OCI-LY7 (cell line): ENCODE measurements around the gene APIP. TPM values are rescaled to one million over a fixed set of nuclear protein-coding genes. Genes with fewer than 3 reads are reported as not detected.

Experiments
- BruUV-seq: library from RNA; stranded (reverse); fragments of 400-500 nt; replicated peaks from 2 replicates; lab custom pipeline; 2021; lab: Mats Ljungman, UMichigan
- CTCF ChIA-PET: fragments of 300-600 bp; sonication (Branson Sonifier 250); formaldehyde crosslinking; loops from one replicate; lab custom pipeline; 2022; ENCODE audit warnings: antibody characterized with exemption; ENCODE audit not compliant: unreplicated experiment; lab: Charles Lee
- POLR2A ChIA-PET: fragments of 300-600 bp; sonication (Branson Sonifier 250); formaldehyde crosslinking; loops from one replicate; lab custom pipeline; 2022; ENCODE audit warnings: antibody characterized with exemption; lab: Charles Lee
- DNase-seq: peaks from one replicate; pipeline ENCODE4 v3.0.0-alpha.2; 2015; ENCODE audit warnings: low spot score
- H2AFZ ChIP-seq: fragments of 200-600 bp; sonication (generic), shearing (Covaris generic); 2 replicates; pipeline ENCODE4 v1.6.1; 2014; ENCODE audit warnings: mild to moderate bottlenecking, antibody characterized with exemption, low read length, moderate library complexity
- H3K27ac ChIP-seq: fragments of 200-600 bp; sonication (generic); 2 replicates; pipeline ENCODE4 v1.5.1; 2014; ENCODE audit warnings: mixed run types, low read depth, mild to moderate bottlenecking, moderate library complexity, low read length, inconsistent platforms; ENCODE audit not compliant: poor library complexity, severe bottlenecking
- H3K36me3 ChIP-seq: fragments of 200-600 bp; sonication (generic); 2 replicates; pipeline ENCODE4 v1.6.1; 2014; ENCODE audit warnings: mild to moderate bottlenecking, antibody characterized with exemption, low read length, moderate library complexity, mixed read lengths; ENCODE audit not compliant: insufficient read depth
- H3K4me1 ChIP-seq: fragments of 200-600 bp; sonication (generic); 2 replicates; pipeline ENCODE4 v1.5.1; 2014; ENCODE audit warnings: mild to moderate bottlenecking, low read length; ENCODE audit not compliant: insufficient read depth, poor library complexity, severe bottlenecking
- H3K4me2 ChIP-seq: fragments of 200-600 bp; sonication (generic); 2 replicates; pipeline ENCODE4 v1.6.1; 2014; ENCODE audit warnings: mild to moderate bottlenecking, low read length
- H3K4me3 ChIP-seq: fragments of 200-600 bp; sonication (generic); 2 replicates; pipeline ENCODE4 v1.5.1; 2014; ENCODE audit warnings: mild to moderate bottlenecking, low read depth, low read length; ENCODE audit not compliant: poor library complexity, severe bottlenecking
- H3K79me2 ChIP-seq: fragments of 200-600 bp; sonication (generic); 2 replicates; pipeline ENCODE4 v1.6.1; 2016; ENCODE audit warnings: low read depth, mild to moderate bottlenecking, low read length, moderate library complexity, mixed read lengths; ENCODE audit not compliant: insufficient read depth
- H3K9me2 ChIP-seq: fragments of 200-600 bp; sonication (generic); 2 replicates; pipeline ENCODE4 v1.6.1; 2016; ENCODE audit warnings: mild to moderate bottlenecking, low read length, mixed read lengths; ENCODE audit not compliant: insufficient read depth
- H3K9me3 ChIP-seq: fragments of 200-600 bp; sonication (generic); 2 replicates; pipeline ENCODE4 v1.6.1; 2014; ENCODE audit warnings: mild to moderate bottlenecking, mixed run types, low read length, mixed read lengths
- H4K20me1 ChIP-seq: fragments of 200-600 bp; sonication (generic); 2 replicates; pipeline ENCODE4 v1.6.1; 2014; ENCODE audit warnings: mild to moderate bottlenecking, antibody characterized with exemption, low read length, moderate library complexity, mixed read lengths; ENCODE audit not compliant: insufficient read depth
- EZH2phosphoT487 ChIP-seq: fragments of 200-600 bp; sonication (generic); IDR thresholded peaks from 2 replicates; pipeline ENCODE4 v1.6.1; 2018; ENCODE audit warnings: low read depth, borderline replicate concordance, mild to moderate bottlenecking, mixed run types, antibody characterized with exemption, low read length, moderate library complexity, mixed read lengths
- intact Hi-C: fragments of 100-400 bp; cut with micrococcal nuclease; formaldehyde crosslinking; loops from one replicate; pipeline ENCODE4 v1.10.0; 2022; ENCODE audit not compliant: unreplicated experiment
- total RNA-seq, 2 experiments: library from RNA; depleted of rRNA in 1 of 2; stranded (reverse); fragments of >200 nt in 1 of 2; shearing (Covaris generic) in 1 of 2; gene quantifications; 2 replicates each; pipeline ENCODE4 v1.2.3, GENCODE V29; 2014 to 2022
- TF ChIP-seq, protein P1 (sequence below): fragments of 200-600 bp; sonication (generic); conservative IDR thresholded peaks from 2 replicates; pipeline ENCODE4 v1.5.1; 2014; ENCODE audit warnings: mild to moderate bottlenecking, antibody characterized with exemption, low read length, moderate library complexity, mixed read lengths

Gene APIP
- total RNA-seq, 2 experiments from 2014 or later = 40.7 to 66.2 TPM

DNA sequence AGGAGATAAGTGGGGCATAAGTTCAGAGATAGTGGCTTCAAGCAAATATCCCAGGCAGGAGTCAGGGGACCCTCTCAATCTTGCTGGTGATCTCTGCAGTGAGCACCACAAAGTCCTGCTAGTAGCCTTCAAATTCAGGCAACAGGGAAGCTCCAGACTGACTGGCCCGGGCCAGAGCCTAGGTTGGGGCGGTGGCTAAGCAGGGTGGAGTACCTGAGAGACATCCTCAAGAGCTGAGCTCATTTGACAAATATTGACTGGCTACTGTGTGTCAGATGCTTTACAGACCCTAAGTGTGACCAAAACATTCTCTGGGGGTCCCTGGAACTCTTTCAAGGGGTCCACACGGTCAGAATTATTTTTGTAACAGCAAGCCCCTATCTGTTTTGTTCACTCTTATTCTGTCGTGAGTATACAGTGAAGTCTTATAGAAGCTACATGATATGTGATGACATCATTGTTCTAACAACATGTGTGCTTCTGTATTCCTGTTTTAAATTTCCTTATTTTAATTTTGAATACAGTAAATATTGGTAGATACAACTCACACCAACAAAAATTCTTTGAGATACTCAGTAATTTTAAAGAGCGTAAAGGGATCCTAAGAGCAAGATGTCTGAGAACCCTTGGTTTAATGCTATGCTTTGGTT lies 71.6 kb downstream of the APIP start:
- ChIA-PET CTCF (interaction anchor here (1.3 kb wide), 1 partner anchor 259 kb away, joined by 3 read pairs; no protein-coding TSS in a partner anchor), POLR2A (no interaction called here)
- Histone ChIP-seq H3K9me2 (no peaks in the 10 kb centered on the region), H3K79me2 (no peaks in the 10 kb centered on the region), H3K4me2 (no peak overlapping the region), H4K20me1 (no peaks in the 10 kb centered on the region), H3K9me3 (no peaks in the 10 kb centered on the region), H3K36me3 (no peaks in the 10 kb centered on the region), H2AFZ (no peak overlapping the region), H3K27ac (no peak overlapping the region), H3K4me3 (no peak overlapping the region), H3K4me1 (no peaks in the 10 kb centered on the region)
- DNase-seq = no peak
- TF ChIP-seq, protein P1, sequence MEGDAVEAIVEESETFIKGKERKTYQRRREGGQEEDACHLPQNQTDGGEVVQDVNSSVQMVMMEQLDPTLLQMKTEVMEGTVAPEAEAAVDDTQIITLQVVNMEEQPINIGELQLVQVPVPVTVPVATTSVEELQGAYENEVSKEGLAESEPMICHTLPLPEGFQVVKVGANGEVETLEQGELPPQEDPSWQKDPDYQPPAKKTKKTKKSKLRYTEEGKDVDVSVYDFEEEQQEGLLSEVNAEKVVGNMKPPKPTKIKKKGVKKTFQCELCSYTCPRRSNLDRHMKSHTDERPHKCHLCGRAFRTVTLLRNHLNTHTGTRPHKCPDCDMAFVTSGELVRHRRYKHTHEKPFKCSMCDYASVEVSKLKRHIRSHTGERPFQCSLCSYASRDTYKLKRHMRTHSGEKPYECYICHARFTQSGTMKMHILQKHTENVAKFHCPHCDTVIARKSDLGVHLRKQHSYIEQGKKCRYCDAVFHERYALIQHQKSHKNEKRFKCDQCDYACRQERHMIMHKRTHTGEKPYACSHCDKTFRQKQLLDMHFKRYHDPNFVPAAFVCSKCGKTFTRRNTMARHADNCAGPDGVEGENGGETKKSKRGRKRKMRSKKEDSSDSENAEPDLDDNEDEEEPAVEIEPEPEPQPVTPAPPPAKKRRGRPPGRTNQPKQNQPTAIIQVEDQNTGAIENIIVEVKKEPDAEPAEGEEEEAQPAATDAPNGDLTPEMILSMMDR = no peak
- TF ChIP-seq EZH2phosphoT487 = no peak
- intact Hi-C loops = no loop called here
- no TSS peak for BruUV-seq

DNA sequence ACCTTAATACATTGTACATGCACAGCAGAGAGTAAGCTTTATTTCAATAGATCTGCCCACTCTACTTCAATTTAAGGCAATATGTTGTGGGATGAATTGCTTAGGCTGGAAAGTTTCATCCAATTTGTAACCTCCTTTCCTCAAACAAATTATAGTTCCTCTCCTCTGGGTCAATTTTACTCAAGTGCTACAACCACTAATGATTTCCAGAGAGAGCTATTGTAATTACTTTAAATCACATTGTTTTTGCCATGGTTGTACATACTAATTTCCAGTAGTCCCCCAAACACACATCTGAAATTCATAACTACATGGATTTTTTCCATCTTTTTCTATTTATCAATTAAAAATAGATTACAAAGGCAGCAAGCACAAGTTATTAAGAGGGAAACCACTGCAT lies 72.9 kb downstream of the APIP start:
- no TSS peak for BruUV-seq
- ChIA-PET CTCF (interaction anchor here (1.3 kb wide), 1 partner anchor 258 kb away, joined by 3 read pairs; no protein-coding TSS in a partner anchor), POLR2A (interaction anchor here (0.5 kb wide), 1 partner anchor 17 kb away, joined by 3 read pairs; no protein-coding TSS in a partner anchor)
- TF ChIP-seq, protein P1 = no peak
- no peak for TF ChIP-seq EZH2phosphoT487
- Histone ChIP-seq H3K9me3 (no peaks in the 10 kb centered on the region), H3K4me3 (no peak overlapping the region), H3K4me1 (no peaks in the 10 kb centered on the region), H3K36me3 (no peaks in the 10 kb centered on the region), H3K4me2 (no peak overlapping the region), H3K27ac (no peak overlapping the region), H3K9me2 (no peaks in the 10 kb centered on the region), H3K79me2 (no peaks in the 10 kb centered on the region), H4K20me1 (no peaks in the 10 kb centered on the region), H2AFZ (no peak overlapping the region)
- DNase-seq = no peak
- intact Hi-C loops = no loop called here
